HG03025 (cell line): ENCODE results near the gene MUC5AC.
"Not testable (repeated sequence)": the region's sequence is repeated elsewhere in the genome, so short reads cannot be mapped to it uniquely, and the experiment has no call there.

Experiments used
- ATAC-seq: cut with Tn5 transposase; IDR thresholded peaks from one replicate; pipeline ENCODE4 v1.9.1; 2021; ENCODE audit warnings: mild to moderate bottlenecking, moderate library complexity; ENCODE audit not compliant: unreplicated experiment, low FRiP score

The MUC5AC gene

DNA sequence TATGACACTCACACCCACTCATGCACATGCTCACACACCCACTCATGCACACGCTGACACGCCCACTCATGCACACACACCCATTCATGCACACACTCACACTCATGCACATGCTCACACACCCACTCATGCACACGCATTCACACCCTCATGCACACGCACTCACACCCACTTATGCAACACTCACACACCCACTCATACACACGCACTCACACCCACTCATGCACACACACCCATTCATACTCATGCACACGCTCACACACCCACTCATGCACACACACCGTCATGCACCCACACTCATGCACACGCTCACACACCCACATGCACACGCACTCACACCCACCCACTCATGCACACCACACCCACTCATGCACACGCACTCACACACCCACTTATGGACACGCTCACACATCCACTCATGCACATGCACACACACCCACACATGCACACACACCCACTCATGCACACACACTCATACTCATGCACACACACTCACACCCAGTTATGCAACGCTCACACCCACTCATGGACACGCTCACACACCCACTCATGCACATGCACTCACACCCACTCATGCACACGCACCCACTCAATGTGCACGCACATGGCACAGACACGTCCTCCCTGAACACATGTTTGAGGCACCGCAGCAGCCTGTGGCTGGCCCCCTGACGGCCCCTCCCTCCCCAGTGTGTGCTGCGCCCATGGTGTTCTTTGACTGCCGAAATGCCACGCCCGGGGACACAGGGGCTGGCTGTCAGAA, 17.9 kb downstream of the MUC5AC start:
- ATAC-seq: no peak

DNA sequence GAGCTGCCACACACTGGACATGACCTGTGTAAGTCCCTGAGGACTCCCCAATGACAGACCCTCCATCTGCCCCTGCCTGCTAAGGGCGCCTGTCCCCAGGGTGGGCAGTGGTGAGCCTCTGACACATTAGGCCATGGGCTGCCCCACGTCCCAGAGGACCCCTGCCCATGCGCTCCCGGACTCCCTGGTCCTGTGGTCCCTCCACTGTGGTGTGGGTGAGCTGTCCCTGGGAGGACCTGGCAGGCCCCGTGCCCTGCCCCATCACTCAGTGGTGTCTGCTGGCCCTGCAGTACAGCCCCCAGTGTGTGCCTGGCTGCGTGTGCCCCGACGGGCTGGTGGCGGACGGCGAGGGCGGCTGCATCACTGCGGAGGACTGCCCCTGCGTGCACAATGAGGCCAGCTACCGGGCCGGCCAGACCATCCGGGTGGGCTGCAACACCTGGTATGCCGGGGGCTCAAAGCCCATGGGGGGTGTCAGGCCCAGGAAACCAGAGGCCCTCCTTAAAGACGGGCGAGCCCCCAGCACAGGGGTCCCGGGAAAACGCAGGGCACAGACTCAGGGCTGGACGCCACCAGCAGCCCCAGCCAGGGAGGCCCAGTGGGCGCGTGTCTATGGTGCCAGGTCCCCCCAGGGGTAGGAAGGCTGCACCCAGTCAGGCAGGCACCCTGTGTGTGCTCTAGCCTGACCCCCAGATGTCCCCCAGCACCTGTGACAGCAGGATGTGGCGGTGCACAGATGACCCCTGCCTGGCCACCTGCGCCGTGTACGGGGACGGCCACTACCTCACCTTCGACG, 18.7 kb downstream of the MUC5AC start:
- no peak for ATAC-seq

DNA sequence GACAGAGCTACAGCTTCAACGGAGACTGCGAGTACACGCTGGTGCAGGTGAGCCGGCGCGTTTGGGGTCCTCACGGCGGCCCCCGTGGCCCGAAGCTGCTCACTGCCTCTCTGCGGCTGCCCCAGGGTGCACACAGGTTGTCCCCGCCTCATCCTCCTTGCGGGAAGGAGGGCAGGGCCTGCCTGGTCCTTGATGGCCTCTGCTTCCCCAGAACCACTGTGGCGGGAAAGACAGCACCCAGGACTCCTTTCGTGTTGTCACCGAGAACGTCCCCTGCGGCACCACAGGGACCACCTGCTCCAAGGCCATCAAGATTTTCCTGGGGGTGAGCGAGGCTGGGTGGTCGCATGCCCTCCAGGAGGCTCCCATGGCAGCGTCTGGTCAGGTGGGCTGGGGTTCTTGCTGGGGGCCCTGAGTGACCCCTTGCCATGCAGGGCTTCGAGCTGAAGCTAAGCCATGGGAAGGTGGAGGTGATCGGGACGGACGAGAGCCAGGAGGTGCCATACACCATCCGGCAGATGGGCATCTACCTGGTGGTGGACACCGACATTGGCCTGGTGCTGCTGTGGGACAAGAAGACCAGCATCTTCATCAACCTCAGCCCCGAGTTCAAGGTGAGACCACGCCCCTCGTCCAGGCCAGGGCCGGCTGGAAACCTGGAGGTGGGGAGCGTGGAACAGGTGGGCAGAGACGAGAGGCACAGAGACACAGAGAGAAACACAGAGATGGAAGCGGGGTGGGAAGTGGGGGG, 19.4 kb downstream of the MUC5AC start:
- no peak for ATAC-seq

DNA sequence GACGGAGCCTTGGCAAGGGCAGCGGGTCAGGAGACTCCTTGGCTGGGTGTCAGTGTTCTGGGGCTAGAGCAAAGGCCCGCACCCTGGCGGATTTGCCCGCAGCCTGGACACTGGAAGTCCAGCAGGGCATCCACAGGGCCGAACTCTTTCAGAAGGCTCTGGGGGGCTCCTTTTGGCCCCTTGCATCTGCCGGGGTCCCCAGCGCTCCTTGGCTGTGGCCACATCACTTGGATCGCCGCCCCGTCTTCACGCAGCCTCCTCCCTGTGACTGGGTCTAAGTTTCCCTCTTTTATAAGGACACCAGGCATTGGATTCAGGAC, 20.0 kb downstream of the MUC5AC start:
- no peak for ATAC-seq

DNA sequence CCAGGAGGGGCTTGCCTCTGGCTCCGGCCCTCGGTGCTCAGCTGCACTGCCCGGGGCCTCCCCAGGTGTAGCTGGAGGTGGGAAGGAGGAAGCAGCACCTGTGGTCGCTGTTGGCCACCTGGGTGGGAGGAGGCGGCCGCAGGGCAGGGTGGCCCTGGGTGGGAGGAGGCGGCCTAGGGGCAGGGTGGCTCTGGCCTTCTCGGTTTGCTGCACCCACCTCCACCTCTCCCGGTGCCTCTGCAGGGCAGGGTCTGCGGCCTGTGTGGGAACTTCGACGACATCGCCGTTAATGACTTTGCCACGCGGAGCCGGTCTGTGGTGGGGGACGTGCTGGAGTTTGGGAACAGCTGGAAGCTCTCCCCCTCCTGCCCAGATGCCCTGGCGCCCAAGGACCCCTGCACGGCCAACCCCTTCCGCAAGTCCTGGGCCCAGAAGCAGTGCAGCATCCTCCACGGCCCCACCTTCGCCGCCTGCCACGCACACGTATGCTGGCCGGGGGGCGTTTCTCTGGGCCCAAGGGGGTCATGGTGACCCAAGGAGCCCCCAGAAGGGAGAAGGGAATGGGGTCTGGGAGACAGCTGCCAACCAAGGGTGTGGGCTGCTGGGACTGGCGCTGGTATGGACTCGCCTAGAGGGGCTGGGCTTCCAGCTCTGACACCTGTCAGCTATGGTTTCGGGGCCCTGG, 20.6 kb downstream of the MUC5AC start:
- ATAC-seq: no peak

DNA sequence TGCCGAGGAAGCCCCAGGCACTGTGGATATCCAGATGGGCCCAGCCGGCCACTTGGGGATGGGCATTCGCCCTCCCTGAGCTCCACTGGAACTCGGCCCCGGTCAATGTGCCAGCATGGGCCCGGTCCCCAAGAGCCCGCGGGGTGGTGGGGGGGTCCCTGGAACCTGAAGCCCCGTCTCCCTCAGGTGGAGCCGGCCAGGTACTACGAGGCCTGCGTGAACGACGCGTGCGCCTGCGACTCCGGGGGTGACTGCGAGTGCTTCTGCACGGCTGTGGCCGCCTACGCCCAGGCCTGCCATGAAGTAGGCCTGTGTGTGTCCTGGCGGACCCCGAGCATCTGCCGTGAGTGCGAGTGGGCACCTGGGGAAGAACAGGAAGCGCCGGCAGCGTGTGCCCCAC, 21.2 kb downstream of the MUC5AC start:
- ATAC-seq: no peak

DNA sequence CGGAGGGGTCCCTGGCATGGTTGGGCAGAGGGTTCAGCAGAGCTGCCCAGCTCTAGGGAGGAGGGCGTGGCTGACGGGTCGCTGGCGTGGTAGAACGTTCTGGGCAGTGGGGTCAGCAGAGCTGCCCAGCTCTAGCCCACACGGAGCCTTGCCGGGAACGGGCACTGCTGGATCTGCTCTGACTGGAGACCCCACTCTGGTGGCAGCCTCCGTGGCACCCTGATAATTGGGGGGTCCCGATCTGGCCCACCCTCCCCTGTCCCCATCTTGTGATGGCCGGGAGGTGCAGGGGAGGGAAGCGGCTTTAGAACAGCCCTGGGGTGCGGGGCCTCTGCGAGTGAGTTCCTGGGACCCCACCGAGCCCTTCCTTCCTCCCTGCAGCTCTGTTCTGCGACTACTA, 21.9 kb downstream of the MUC5AC start:
- ATAC-seq: no peak

DNA sequence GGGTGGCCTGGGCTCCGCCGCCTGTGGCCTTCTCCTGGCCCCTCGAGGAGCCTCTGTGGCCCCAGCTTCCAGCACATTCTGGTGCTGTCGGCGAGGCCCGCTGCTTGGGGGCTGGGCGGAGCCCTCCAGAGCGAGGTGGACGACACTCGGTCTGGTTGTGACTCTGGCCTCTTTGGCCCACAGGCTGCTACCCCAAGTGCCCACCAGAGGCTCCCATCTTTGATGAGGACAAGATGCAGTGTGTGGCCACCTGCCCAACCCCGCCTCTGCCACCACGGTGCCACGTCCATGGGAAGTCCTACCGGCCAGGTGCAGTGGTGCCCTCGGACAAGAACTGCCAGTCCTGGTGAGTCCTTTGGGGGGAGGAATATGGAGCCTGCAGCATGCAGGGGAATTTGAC, 22.4 kb downstream of the MUC5AC start:
- ATAC-seq: no peak

DNA sequence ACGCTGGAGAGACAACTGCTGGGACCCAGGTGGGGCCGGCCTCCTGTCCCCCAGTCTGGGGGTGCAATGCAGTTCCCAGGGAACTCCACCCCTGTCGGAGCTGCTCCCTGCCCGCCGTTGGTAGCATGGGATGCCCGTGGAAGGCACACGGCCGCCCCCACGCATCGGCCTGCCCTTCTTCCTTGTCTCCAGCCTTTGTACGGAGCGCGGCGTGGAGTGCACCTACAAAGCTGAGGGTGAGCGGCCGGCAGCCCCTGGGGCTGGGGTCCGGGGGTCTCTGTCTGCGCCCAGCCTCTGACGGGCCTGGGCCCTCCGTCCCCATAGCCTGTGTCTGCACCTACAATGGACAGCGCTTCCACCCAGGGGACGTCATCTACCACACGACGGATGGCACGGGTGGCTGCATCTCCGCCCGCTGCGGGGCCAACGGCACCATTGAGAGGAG, 23.2 kb downstream of the MUC5AC start:
- ATAC-seq: no peak

DNA sequence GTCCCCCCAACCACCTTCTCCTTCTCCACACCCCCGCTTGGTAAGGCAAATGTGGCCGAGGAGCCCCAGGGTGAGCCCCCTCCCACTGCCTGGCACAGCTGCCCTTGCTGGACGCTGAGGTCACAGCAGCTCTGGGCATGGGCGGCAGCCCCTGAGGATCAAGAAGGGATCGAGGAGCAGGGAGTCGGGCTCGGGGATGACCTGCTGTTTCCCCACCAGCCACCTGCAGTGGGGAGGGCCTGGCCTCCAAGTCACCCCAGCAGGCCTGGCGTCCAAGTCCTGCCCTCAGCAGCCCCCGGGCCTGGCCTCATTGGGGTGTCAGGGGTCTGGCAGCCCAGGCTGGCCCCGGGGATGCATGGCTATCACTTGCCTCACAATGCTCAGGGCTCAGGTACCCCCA, 23.7 kb downstream of the MUC5AC start:
- ATAC-seq: no peak

DNA sequence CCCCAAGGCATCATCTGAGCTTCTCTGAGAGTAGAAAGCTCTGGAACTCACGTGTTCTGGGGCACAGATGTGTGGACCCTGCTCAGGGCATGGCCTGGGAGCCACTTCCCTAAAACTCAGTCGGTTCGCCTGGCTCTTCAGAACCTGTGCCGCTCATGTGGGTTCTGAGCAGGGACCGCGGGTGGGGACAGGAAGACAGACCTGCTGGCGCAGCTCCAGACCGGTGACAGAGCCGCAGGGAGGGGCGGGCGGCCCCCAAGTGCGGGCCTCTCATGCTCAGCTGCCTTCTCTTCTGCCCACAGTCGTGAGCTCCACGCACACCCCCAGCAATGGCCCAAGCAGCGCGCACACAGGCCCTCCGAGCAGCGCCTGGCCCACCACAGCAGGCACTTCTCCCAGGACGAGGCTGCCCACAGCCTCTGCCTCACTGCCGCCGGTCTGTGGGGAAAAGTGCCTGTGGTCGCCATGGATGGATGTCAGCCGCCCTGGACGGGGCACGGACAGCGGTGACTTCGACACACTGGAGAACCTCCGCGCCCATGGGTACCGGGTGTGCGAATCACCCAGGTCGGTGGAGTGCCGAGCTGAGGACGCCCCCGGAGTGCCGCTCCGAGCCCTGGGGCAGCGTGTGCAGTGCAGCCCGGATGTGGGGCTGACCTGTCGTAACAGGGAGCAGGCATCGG, 24.2 kb downstream of the MUC5AC start:
- ATAC-seq: no peak

DNA sequence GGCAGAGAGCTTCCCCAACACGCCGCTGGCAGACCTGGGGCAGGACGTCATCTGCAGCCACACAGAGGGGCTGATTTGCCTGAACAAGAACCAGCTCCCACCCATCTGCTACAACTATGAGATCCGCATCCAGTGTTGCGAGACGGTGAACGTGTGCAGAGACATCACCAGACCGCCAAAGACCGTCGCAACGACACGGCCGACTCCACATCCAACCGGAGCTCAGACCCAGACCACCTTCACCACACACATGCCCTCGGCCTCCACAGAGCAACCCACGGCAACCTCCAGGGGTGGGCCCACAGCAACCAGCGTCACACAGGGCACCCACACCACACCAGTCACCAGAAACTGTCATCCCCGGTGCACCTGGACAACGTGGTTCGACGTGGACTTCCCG, 26.4 kb downstream of the MUC5AC start:
- ATAC-seq: not testable (repeated sequence)

DNA sequence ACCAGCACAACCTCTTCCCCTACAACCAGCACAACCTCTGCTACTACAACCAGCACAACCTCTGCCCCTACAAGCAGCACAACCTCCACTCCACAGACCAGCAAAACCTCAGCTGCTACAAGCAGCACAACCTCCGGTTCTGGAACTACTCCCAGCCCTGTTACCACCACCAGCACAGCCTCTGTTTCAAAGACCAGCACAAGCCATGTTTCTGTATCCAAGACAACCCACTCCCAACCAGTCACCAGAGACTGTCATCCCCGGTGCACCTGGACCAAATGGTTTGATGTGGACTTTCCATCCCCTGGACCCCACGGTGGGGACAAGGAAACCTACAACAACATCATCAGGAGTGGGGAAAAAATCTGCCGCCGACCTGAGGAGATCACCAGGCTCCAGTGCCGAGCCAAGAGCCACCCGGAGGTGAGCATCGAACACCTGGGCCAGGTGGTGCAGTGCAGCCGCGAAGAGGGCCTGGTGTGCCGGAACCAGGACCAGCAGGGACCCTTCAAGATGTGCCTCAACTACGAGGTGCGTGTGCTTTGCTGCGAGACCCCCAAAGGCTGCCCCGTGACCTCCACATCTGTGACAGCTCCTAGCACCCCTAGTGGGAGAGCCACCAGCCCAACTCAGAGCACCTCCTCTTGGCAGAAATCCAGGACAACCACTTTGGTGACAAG, 30.8 kb downstream of the MUC5AC start:
- not testable (repeated sequence) for ATAC-seq

DNA sequence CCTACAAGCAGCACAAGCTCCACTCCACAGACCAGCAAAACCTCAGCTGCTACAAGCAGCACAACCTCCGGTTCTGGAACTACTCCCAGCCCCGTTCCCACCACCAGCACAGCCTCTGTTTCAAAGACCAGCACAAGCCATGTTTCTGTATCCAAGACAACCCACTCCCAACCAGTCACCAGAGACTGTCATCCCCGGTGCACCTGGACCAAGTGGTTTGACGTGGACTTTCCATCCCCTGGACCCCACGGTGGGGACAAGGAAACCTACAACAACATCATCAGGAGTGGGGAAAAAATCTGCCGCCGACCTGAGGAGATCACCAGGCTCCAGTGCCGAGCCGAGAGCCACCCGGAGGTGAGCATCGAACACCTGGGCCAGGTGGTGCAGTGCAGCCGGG, 32.1 kb downstream of the MUC5AC start:
- not testable (repeated sequence) for ATAC-seq

DNA sequence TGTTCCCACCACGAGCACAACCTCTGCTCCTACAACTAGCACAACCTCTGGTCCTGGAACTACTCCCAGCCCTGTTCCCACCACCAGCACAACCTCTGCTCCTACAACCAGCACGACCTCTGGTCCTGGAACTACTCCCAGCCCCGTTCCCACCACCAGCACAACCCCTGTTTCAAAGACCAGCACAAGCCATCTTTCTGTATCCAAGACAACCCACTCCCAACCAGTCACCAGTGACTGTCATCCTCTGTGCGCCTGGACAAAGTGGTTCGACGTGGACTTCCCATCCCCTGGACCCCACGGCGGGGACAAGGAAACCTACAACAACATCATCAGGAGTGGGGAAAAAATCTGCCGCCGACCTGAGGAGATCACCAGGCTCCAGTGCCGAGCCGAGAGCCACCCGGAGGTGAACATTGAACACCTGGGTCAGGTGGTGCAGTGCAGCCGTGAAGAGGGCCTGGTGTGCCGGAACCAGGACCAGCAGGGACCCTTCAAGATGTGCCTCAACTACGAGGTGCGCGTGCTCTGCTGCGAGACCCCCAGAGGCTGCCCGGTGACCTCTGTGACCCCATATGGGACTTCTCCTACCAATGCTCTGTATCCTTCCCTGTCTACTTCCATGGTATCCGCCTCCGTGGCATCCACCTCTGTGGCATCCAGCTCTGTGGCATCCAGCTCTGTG, 34.2 kb downstream of the MUC5AC start:
- not testable (repeated sequence) for ATAC-seq

DNA sequence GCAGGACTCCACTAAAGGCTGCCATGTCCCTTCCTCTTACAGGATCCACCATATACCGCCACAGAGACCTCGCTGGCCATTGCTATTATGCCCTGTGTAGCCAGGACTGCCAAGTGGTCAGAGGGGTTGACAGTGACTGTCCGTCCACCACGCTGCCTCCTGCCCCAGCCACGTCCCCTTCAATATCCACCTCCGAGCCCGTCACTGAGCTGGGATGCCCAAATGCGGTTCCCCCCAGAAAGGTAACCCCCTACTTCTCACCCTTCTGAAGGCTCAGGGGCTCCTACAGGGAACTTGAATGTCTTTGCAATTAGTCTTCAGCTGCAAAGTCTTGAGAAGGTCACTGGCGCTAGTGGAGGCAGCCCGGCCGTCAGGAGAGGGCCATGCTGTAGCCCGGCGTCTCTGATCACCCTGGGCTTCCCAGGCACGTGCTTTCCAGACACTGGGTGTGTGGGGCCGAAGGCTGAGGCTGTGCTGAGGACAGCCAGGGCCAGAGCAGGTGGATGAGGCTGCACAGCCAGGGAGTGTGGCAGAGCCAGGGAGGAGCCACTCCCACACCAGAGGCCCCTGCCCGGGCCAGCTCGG, 35.1 kb downstream of the MUC5AC start:
- ATAC-seq: no peak

DNA sequence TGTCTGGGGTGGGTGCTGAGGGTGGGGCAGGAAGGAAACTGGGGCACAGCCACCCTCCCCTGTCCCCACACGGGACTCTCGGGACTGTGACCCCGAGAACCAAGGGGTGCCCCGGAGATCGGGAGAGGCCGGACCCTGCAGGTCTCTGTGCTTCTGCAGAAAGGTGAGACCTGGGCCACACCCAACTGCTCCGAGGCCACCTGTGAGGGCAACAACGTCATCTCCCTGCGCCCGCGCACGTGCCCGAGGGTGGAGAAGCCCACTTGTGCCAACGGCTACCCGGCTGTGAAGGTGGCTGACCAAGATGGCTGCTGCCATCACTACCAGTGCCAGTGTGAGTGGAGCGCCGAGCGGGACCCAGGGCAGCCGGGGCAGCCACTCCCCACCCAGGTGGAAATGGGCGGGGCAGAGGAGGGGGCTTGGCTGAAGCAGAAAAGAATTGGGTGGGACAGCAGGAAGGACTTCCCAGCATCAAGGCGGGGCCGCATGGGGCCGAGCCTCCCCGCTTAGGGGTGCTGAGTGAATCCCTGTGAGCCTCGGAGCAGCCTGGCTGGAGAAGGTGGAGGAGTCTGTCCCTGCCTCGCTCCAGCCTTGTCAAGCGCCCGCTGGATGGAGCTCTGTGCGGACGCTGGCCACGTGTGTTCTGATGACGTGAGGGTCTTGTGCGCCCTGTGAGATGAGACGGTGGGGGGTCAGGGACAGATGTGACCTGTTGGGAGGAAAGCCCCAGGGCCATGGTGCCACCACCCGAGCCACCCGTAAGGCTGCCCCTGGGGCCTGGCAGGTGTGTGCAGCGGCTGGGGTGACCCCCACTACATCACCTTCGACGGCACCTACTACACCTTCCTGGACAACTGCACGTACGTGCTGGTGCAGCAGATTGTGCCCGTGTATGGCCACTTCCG, 35.8 kb downstream of the MUC5AC start:
- ATAC-seq: no peak
